NCI-H2029 (cell line): ENCODE data around the gene FAT1.
A peak's percentile ranks its signal among the peaks of the same experiment; 100 is the strongest.
"Not testable (repeated sequence)": the region's sequence is repeated elsewhere in the genome, so short reads cannot be mapped to it uniquely, and the experiment has no call there.

ENCODE experiments used
- DNase-seq: peaks from one replicate; lab custom pipeline; 2025; lab: John Stamatoyannopoulos, UW

Gene FAT1

GRCh38 chr4:186723292-186724057 is at the start of gene FAT1:
Gene FAT1, minus strand, starts transcription at chr4:186723856. Its CDS starts 14,029 bp downstream, at chr4:186709827.
- DNase-seq, result peak; percentile 52

- DNase-seq, result no peak
Measured at GRCh38 chr4:186772936-186773487, 49.4 kb upstream of the FAT1 start.

- no peak for DNase-seq
Measured at GRCh38 chr4:186771624-186772023, 48.0 kb upstream of the FAT1 start.

GRCh38 chr4:186770481-186771175 is 47.0 kb upstream of the FAT1 start:
- DNase-seq, result no peak

GRCh38 chr4:186767794-186768193 is 44.1 kb upstream of the FAT1 start:
- no peak for DNase-seq

GRCh38 chr4:186765673-186766546 is 42.3 kb upstream of the FAT1 start:
- DNase-seq, result no peak

GRCh38 chr4:186765138-186765537 is 41.5 kb upstream of the FAT1 start:
- DNase-seq, result no peak

GRCh38 chr4:186764457-186764856 is 40.8 kb upstream of the FAT1 start:
- DNase-seq, result no peak

- DNase-seq, result no peak
Measured at GRCh38 chr4:186762865-186763264, 39.2 kb upstream of the FAT1 start.

GRCh38 chr4:186762361-186762760 is 38.7 kb upstream of the FAT1 start:
- no peak for DNase-seq

GRCh38 chr4:186761956-186762355 is 38.3 kb upstream of the FAT1 start:
- DNase-seq, result not testable (repeated sequence)

- DNase-seq, result no peak
Measured at GRCh38 chr4:186761393-186761792, 37.7 kb upstream of the FAT1 start.

- no peak for DNase-seq
Measured at GRCh38 chr4:186760576-186760975, 36.9 kb upstream of the FAT1 start.

- DNase-seq, result no peak
Measured at GRCh38 chr4:186759990-186760389, 36.3 kb upstream of the FAT1 start.

GRCh38 chr4:186758929-186759682 is 35.5 kb upstream of the FAT1 start:
- DNase-seq, result no peak

GRCh38 chr4:186757696-186758355 is 34.2 kb upstream of the FAT1 start:
- DNase-seq, result no peak

GRCh38 chr4:186756550-186756949 is 32.9 kb upstream of the FAT1 start:
- DNase-seq, result not testable (repeated sequence)

GRCh38 chr4:186755550-186756519 is 32.2 kb upstream of the FAT1 start:
- DNase-seq, result no peak

GRCh38 chr4:186754976-186755375 is 31.3 kb upstream of the FAT1 start:
- DNase-seq, result no peak

GRCh38 chr4:186752325-186752724 is 28.7 kb upstream of the FAT1 start:
- no peak for DNase-seq
